ENCODE measurements around the gene SCAMP3.

The SCAMP3 gene

DNA sequence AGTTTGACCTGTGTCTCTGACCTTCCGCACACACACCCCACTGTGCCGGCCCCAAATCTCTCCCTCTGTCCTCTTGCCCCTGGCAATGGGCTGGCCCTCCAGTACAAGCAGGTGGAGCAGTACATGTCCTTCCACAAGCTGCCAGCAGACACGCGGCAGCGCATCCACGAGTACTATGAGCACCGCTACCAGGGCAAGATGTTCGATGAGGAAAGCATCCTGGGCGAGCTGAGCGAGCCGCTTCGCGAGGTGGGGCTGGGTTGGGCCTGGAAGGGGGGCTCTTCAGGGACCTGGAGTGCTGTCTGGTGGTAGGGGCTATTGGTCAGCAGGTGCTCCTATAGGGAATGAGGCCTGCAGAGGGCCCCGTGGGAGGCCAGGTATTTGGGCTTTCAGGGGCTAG lies 22.9 kb upstream of the SCAMP3 start:
- DNase-seq = no peak

DNA sequence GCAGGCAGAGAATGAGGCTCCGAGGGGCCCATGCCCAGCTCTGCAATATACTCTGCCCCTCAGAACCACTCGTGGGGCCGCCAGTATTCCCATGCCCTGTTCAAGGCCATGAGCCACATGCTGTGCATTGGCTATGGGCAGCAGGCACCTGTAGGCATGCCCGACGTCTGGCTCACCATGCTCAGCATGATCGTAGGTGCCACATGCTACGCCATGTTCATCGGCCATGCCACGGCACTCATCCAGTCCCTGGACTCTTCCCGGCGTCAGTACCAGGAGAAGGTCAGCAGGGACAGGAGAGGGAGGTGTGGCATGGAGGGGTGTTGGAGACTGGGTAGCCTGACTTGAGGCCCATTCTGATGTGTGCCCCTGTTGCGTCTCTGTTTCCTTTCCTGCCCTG lies 22.3 kb upstream of the SCAMP3 start:
- no peak for DNase-seq

DNA sequence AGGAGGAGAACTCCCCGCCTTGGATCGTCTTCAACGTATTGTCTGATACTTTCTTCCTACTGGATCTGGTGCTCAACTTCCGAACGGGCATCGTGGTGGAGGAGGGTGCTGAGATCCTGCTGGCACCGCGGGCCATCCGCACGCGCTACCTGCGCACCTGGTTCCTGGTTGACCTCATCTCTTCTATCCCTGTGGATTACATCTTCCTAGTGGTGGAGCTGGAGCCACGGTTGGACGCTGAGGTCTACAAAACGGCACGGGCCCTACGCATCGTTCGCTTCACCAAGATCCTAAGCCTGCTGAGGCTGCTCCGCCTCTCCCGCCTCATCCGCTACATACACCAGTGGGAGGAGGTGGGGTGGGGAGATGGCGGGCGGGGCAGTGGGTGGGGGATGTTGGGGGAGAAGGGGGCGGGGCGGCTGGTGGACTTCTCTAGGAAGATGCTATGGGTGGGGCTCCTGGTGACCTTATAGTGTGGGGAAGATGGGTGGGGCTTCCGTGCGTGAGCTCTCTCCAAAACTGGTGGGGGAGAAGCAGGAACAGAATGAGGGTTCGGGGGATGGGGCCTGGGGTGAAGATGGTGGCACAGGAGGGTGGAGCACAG lies 20.4 kb upstream of the SCAMP3 start:
- no peak for DNase-seq

DNA sequence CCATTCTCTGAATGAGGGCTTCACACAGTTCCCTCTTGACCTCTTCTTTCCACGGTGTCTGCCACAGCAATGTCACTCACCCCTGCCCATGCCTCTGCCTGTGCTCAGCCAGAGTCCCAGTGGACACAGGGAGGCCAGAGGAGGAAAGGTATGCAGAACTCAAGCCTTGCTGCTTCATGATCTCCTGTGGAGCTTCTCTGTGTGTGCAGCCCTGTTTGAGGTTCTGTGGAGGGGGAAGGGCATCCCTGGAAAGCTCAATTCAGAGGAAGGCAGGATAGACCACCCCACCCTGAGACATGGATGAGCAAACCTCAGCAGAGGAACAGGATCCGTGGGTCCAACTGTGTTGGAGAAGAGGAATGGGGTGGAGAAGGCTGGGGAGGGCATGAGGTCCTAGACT lies 17.1 kb upstream of the SCAMP3 start:
- DNase-seq = no peak

DNA sequence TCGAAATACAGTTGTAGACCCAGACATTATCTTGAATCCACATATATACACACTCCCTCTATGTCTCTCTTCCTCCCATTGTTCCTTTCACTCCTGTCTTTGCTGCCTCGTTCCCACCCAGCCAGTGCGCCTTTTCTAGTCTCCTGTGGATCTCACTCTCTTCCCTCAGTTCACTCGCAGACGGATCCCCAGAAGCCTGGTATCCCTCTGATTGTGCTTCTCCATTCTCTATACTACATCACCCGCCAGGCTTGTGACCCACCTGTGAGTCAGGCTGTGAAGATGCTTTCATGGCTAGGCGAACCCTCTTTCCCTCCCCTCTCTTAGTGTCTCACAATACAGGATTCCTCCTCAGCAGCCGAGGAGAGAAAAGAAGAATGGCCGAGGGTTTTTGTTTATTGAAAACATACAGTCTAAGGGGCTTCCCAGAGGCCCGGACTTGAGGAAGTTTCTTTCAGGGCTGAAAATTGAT lies 16.6 kb upstream of the SCAMP3 start:
- DNase-seq = no peak

DNA sequence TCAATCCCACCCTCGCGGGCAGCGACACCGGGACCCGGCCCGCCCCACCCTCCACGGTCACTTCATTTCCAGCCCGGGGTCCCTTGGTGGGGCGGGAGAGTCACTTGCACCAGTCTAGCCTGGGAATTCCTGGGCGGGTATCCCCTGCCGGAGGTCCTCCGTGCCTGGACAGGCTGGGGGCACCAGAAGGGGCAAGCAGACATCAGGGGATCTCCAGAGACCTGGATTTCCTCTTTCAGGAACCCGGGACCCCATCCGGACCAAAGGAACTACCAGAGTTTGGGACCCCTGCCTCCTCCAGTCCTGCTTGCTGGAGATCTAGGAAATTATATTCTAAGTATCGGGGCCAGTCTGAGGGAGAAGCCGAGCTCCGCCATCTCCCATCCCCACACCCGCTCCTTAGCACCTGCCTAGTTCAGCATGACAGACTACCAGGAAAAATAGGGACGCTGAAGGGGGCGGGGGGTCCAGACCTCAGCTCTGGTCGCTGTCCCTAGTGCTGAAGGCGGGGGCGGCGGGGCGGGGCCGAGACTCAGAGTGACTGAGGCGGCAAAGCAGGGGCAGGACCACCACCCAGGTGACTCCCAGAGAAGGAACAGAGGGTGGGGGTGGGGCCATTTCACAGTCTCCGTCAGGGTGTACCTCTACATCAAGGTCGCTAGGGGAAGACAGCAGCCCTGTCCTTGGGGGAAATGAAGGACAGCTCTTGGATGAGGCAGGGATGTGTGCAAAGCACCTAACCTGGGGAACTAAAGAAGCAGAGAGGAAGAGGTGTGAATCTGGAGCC lies 15.9 kb upstream of the SCAMP3 start:
- DNase-seq = peak; percentile 45 to 74 (median 58)

DNA sequence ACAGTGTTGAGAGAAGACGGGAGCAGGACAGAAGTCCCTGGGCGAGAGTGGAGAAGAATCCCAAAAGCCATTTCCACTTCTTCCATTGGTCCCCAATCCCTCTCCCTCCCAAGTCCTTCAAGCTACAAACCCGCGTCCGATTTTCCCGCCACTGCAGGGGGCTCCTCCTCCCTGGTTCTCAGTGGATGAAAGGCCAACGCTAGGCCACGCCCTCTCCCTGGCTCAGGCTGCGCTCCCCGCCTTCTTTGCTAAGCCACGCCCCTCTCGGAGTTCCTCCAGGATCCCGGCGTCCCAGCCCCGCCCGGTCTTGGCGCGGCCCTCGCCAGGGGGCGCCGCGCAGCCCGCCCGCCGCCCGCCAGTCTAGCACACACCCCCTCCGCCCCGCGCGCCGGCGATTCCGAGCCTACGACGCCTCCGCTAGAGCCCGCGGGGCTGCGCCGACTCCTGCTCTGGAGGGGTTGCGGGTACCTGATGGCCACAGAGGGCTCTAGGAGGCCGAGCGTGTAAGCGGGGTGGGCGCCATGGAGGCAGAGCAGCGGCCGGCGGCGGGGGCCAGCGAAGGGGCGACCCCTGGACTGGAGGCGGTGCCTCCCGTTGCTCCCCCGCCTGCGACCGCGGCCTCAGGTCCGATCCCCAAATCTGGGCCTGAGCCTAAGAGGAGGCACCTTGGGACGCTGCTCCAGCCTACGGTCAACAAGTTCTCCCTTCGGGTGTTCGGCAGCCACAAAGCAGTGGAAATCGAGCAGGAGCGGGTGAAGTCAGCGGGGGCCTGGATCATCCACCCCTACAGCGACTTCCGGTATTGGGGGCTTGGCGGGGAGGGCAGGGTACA lies 15.1 kb upstream of the SCAMP3 start, which contains the start of gene HCN3:
Gene HCN3 (plus strand): TSS at position 394 of the 832 bp plus-strand sequence. CDS start 128 bp downstream, at position 522.
- DNase-seq = peak; percentile 62 to 80 (median 72)

DNA sequence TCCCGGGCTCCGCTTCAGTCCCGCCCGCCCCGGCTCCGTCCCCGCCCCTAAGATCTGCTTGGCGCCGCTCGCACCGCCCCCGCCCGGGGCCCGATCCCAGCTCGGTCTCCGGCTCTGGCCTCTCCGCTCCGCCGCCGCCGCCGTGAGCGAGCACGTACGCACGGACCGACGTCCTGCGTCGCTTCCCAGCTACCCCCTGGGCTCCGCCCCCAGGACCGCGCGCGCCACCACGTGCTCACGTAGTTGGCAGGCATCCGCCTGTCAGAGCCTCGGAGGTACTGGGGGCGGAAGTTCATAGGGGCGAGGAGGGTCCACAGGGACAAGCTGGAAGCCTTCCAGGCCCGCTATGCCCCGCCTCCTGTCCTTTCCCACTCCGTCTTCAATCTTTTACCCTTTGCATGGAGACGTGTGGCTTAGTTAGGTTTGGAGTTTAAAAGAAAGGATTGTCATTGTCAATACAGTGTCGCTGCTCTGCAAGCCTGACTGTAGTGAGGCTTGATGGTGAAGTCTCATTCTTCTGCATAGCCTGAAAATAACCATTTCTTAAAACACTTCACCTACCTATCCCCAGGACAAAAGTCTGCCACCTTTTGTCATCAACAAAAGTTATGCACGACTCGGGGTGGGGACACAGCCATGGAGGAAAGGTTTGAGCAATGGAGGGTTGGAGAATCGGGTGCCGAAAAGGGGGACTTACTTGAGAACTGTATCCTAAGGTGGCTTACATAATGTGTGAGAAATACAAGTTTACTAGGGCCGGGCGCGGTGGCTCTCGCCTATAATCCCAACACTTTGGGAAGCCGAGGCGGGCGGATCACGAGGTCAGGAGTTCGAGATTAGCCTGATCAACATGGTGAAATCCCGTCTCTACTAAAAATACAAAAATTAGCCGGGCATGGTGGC lies 11.4 kb upstream of the SCAMP3 start, which contains the start of gene CLK2:
Gene CLK2 (minus strand): TSS at position 162 of the 903 bp plus-strand sequence. CDS start 2,527 bp downstream, outside the sequence.
- DNase-seq = peak; percentile 87 to 94 (median 90)

DNA sequence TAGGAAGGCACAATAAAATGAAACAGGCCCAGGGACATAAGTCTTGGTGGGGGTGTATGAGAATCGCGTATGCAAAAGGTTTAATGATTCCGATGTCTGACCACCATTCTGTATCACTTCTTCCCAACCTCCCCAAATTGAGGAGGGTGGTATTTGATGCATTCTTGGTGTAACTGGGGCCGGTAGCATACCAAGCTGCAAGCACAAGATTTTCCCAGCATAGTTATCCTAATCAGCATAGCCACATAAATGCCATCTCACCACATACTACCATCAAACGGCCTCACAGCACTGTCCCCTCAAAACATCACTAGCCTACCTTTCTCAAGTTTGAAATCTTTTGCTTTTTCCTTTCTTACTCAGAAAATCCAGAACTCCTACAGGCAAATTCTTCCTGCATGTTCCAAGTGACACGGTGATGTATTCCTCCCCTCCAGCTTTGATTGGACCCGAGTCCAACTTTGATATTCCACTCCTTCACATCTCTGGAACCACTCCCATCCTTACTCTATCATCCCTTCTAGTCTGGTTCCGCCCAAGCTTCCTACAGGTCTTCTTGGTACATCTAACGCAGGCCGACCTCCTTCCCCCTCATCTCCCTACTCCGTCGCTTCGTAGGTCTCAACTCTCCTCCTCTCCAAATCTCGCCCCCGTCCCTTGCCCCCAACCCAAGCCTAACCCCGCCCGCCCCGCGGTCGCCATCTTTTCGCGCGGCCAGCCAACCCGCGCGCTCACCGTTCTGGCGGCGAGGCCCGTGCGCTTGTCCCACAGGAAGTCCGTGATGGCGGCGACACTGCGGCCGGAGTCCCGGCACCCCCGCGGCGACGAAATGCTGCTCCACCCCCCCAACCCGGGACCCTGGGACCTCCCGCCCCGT lies 10.5 kb upstream of the SCAMP3 start:
- DNase-seq = peak in 2 of 4 experiments; percentile 59 to 60

DNA sequence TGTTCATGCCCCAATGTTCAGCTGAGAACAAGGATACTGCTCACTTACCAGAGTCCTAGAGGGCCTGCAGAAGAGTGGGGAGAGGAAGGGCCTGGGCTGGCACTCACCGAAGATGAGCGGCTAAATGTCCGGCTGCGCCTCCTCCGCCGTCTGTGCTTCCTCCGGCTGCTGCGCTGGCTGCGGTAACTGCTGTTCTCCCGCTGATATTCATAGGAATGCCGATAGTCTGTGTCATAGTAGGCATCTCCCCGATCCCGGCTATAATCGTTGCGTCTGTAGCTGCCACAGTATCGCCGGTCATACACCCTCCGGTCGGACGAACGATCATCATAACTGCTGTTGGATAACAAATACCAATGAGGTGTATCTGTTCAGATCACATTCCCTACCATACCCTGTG lies 7.2 kb upstream of the SCAMP3 start:
- no peak for DNase-seq

DNA sequence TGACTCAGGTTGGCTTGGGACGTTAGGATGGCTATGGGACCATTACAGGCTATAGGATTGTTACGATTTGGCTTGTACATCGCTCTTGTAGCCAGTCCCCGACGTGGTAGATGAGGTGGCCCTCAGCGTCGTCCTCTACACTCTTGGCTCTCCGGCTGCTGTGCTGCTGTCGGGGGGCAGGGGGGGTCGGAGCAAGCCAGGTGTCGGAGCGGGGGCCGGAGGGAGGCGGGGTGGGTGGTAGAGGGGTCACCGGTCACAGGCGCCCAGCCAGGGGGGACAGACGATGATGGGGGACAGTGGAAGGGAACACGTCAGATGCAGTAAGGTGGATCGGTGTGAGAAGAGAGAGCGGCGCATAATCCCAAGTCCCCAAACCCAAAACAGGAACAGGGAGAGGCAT lies 6.5 kb upstream of the SCAMP3 start:
- DNase-seq = no peak

DNA sequence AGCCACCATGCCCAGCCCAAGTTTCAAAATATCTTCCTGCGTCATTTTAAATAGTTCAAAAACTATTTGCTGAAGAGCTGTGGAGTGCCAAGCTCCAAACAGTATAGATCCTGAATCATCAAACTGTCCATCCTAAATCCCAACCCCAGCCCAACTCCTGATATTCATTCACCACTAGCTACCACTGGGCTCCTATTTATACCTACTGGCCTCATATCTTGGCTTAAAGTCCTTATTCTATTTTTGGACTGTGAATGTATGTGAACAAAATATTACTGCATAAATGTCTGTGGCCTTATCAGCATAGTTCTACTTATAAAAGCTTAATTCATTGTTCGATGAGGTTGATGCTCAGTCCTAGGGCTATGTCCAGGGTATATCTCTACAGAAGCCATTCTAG lies 5.2 kb upstream of the SCAMP3 start:
- no peak for DNase-seq

DNA sequence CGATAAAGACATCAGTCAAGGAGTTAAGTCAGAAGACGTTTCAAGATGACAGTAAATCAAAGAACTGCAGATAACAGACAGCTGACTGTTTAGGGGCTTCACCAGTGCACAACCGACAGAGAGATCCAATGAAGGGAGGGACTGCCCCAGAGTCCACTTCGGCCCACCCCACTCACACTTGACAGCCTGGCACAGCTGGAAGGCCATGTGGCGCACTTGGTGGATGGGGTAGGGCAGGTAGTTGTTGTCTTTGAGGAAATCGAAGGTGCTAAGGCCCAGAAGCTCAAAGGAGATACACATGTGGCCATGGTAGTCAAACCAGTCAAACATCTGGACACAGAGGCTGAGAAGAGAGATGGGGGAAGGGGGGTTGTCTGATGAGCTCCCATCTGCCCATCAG lies 4.4 kb upstream of the SCAMP3 start:
- no peak for DNase-seq

DNA sequence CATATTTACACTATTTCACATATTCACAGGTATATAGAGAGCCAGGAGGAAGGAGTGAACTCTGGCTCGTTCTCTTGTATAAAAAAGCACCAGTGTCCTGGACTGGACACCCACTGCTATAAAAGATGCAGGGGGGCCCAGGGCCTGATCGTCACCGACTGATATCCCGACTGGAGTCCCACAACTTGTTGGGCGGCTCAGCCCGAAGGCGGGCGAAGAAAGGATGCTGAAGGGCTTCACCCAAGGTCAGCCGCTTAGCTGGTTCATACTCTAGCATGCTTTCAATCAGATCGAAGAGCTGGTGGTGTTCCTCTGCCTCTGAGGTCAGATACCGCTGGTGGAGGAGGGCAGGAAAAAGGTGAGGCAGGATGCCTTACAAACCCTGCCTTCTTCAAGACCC lies 907 bp upstream of the SCAMP3 start:
- no peak for DNase-seq

DNA sequence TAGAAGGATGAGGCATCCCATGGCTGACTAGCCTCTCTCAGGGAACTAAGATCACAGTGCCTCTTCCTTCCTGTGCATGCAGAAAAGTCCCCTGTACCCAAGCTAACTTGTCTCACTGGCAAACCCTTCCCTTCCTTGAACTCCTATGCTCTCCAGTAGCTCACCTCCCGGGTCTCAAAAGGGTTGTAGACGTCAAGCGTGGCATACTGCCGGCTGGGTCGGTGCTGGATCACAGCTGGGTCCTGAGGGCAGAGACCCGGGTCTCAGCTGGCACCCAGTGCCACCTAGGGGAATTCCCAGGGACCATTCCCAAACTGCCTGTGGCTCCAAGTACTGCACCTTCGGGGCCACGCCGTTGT lies 688 bp downstream of the SCAMP3 start:
- DNase-seq = no peak

DNA sequence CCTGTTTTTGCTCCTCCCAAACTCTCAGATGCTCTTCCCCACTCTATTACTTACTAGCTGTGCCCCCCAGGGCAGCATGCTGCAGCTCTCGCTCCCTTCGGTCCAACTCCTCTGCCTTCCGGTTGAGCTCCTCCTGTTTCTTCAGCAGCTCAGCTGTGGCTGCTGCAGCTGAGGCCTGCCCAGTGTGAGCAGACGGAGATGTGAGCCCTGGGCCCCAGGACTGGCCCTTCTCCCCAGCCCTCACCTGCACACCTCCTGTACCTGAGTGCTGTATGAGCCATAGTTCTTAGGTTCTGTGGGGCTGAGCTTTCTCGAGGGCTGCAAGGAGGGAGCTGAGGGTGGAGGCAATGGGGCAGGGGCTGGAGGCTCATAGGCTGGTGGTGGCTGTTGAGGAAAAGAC lies 1.9 kb downstream of the SCAMP3 start:
- DNase-seq = no peak

DNA sequence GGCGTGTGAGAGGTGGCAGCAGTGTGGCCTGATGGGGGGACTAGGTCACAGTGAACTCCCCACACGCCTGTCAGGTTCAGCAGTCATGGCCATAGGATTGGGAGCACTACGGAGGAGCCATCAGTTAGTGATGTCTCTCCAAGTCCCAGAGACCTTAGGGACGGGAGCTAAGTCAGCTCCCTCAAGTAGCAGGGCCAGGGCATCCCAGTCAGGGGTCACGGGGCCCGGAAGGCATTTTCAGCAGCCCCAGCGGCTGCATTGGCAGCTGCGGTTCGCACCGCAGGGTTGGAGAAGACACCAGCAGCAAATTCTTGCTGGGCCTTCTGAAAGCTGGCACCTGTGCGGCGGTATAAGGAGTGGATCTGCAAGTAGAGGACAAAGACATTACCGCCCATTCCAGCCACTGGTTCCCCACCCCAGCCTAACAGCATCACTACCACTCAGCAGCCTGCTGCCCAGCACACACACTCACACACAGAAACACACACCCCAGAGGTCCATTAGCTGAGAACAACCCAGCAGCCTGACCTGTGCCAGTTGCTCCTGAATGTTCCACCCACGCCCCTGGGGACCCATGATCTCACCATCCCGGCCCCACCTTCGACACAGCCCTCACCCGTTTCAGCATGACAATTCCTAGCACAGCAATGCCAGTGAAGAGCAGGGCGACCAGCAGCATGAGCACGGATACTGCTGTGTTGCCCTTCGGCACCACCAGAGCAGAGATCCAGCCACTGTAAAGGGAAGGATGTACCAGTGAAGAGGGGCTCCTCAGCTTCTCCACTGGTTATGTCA lies 5.9 kb downstream of the SCAMP3 start:
- DNase-seq = no peak

DNA sequence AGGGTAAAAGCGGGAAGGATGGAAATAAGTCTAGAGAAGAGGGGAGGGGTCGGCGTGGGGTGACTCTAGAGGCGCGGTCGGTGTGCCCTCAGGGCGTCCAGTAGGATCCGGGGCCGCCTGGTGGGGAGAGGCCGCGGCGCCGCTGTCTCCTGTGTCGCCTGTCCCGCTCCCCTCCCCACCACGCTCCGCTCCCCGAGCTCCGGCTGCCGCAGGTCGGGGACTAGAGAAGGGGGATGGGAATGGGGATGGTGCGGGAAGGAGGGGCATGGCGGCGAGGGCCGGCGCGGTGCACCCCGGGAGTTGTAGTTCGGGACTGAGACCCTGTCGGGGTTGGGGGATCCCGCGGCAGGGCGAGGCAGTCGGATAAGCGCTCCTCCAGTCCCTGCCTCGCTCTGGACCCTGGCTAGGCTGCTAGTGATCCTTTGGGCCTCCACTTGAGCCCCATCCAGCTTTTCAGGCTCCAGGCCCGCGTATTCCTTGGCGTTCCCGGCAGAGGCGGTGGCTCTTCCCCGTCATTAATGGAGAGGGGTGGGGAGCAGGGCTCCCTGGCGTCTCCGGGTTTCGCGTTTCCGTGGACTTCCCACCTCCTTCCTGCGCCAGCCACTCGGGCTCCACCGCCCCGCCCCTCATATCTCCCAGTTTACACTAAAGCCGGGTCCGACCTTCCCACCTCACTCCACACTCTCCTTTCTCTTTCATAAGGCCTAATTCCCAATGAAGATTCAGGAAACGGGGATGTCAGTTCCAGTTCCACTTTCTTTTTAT lies 6.7 kb downstream of the SCAMP3 start, which contains the start of gene ENTREP3:
Gene ENTREP3 (minus strand): TSS at position 241 of the 765 bp plus-strand sequence. CDS start 606 bp downstream, outside the sequence.
- DNase-seq = peak; percentile 35 to 62 (median 42)

DNA sequence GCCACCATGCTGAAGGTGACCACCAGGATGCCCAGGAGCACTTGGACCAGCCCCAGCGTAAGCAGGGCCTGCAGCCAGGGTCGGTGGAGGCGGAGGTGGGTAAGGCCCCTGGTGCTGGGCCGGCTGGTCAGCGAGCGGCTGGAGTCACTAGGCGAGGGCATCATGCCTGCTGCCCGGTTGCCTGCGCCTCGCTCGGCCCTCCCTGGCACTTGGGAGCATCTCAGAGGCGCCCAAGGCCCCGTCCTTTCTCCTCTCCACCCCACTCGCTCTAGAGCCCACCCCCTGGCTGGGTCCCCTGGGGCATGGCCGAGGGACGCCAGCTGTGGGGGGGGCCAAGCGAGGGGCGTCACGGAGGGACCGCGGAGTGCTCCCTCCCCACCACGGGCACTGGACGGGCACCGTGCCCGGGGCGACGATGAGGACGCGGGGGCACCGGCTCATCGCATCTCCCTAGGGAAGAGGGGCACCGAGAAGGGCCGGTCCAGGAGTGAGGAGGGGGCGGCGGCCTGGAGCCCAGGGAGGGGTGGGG lies 7.4 kb downstream of the SCAMP3 start:
- DNase-seq = no peak

Data from activated naive CD4-positive, alpha-beta T cell (primary cell).